ENCODE data around the gene SLC6A19.
"Not testable (repeated sequence)": the region's sequence is repeated elsewhere in the genome, so short reads cannot be mapped to it uniquely, and the experiment has no call there.

SLC6A19 gene

GRCh38 chr5:1247811-1248210, 46.4 kb downstream of the SLC6A19 start:
- DNase-seq = no peak

DNA sequence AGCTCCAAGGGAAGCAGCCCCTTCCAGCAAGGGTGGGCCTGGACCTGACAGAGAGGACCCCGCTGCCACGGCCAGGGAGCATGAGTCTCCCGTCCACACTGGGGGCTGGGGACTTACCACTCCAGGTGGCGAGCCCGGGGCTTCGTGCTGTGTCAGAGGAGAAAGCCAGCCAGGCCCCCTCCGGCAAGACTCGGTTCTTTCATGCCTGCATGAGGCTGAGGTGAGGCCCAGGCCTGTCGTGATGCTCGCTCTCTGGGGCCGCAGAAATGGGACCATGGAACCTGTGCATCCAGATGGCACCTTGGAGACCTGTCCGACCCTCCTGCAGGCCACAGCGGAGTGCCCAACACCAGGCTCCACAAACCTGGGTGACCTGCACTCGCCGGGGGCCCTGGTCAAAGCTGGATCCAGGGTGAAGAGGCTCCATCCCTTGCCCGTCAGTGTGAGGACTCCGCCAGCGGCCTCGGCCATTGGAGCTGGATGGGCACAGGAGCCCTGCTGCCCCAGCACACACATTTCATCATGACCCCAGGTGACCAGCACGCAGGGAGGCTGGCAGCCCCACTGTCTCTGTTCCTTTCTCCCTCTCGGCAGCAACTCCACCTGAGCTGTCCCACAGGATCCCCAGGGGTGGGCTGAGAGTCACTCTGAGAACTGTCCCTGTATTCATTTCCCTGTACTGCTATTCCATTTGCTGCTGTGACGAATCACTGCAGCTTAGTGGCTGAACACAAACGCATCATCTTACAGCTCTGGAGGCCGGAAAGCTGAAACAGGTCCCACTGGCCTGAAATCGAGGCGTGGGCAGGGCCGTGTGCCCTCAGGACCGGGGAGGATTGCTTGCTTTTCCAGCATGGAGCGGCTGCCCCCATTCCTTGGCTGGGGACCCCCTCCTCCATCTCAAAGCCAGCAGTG, 48.2 kb downstream of the SLC6A19 start:
- DNase-seq = no peak

DNA sequence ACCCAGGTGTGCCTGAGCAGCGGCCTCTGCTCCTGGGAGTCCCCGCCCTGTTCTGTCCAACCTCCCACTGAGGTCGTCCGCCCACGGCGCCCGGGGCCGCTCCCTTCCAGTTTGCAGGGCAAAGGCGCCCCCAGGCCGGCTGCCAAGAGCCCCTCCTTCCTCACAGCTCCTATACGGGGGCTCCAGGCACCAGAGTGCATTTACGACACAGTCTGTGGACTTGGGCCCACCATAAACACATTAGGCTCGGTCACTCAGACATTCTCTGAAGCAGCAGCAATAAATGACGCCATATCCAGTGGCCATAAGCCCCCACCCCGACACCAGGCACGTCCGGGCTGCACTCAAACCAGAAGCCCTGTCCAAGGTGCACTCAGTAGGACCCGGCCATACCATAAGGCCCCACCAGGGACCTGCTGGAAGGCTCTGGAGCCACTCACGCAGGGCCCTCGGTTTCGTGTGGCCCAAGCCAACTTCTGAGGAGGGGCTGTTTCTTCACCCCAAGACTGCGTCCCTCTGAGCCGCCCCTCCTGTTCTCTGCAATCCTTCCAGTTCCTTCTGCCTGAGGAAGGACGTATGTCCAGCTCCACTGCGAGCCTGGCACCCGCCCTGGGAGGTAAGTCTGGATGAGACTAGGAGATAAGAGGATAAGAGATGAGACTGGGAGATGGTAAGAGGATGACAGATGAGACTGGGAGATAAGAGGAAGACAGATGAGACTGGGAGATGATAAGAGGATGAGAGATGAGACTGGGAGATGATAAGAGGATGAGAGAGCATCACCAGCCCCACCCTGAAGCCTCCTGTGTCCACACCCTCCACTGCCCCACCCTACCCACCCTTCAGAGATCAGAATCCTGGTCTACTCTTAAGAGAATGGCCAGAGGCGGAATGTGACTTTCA, 50.5 kb downstream of the SLC6A19 start:
- DNase-seq = no peak

DNA sequence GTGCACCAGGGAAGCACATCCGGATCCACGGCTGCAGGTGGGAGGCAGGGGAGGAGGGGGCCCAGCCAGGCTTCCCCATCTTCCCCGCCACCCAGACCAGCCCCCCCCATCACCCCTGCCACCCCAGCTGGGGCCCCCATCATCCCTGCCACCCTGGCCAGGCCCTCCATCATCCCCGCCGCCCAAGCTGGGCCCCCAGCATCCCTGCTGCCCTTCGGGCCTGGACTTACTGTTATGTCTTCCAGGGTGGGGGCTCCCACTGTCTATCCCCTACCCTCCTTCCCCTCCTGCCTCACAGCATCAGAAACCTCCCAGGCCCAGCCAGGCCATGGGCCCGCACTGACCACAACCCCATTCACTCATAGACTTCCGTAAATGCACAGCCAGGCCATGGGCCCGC, 51.3 kb downstream of the SLC6A19 start:
- DNase-seq = no peak

GRCh38 chr5:1253456-1254105, 52.2 kb downstream of the SLC6A19 start:
- DNase-seq = no peak

- DNase-seq = no peak
These were observed 52.8 kb downstream of the SLC6A19 start for GRCh38 chr5:1254196-1254595.

DNA sequence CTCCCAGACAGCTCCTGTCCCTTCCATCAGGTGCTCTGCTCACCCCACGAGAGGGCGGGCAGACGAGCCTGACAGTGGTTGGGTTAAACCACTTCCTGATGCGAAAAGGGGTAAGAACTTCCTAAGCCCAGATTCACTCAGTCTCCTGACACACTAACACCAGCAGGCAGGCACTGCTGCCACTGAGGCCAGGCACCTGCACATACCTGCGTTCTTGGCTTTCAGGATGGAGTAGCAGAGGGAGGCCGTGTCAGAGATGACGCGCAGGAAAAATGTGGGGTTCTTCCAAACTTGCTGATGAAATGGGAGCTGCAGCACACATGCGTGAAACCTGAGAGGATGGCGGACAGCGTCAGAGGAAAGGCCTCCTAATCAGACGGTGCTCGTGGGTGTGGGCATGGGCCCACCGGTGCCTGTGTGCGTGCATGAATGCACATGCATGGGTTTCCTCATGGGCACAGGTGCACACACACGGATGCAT, 53.7 kb downstream of the SLC6A19 start:
- DNase-seq = no peak

DNA sequence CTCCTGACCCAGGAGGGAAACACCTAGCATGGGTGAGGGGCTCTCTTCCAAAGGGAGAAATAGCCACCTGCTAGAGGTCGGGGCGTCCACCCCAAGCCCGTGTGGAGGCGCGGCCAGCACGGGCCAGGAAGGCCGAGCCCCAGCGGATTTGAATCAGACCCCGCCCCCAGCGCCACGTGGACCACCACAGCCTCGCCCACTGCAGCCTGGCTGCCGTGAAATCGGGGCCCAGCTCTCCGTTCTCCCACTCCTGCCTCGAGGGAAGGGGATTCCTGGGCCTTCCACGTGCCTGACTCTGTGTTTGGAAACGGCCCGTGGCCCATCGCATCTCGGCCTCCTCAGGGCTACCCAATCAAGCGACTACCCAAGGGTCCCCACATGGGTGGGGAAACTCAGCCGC, 55.4 kb downstream of the SLC6A19 start:
- no peak for DNase-seq

DNA sequence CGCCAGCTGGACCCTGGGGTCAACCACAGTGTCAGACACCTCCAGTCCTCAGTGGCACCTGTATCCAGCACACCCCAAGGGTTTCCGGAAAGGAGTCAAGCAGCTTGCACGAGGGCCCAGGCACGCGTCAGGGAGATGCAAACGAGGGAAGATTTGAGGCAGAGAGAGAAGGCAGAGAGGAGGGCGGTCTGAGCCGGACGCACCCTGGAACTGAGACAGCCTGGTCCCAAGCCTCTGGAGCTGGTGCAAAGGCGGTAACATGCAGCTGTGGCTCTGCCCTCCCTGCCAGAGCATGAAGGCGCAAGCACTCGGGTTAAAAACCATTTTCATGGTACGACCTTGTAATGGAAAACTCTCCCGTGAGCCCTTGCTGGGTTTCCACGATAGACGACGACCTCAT, 56.0 kb downstream of the SLC6A19 start:
- no peak for DNase-seq

DNA sequence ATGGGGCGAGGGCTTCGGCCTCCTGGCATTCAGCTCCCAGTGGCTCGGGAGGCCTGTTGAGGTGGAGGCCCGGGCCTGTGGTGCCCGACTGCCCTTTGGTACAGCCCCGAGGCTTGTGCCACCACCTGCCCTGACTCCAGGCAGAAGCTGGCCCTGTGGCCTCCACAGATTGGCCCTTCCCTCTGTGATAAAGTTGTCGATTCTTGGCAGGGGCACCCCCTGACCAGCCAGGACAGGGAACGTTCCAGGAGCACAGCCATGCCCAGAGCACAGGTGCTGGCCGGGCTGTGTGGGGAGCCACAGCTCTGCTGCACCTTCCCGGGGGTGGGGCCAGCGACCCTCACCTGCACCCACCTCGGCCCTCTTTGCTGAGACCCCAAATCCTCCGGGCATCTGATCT, 56.4 kb downstream of the SLC6A19 start:
- no peak for DNase-seq

DNA sequence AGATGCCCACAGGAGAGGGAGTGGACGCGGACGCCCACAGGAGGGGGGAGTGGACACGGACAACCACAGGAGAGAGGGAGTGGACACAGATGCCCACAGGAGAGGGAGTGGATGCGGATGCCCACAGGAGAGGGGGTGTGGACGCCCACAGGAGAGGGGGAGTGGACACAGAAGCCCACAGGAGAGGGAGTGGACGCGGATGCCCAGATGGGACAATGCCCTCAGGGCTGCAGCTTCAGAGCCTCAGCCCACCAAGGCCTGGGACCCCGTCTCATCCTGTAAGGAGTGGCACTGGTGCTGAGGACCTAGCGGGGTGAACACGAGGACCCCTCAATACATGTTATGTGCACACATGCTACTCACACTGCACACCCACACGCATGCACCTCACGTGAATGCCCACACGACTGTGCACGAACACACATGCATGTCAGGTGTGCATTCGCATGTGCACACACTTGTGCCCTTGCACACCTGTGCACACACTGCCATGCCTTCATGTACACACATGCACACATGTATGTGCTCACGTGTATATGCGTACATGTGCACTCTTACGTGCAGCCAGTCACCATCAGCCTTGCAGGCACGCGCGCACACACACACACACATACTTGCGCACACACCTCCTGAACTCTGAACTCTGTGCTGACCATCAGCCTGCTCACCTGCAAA, 58.5 kb downstream of the SLC6A19 start:
- DNase-seq = no peak

DNA sequence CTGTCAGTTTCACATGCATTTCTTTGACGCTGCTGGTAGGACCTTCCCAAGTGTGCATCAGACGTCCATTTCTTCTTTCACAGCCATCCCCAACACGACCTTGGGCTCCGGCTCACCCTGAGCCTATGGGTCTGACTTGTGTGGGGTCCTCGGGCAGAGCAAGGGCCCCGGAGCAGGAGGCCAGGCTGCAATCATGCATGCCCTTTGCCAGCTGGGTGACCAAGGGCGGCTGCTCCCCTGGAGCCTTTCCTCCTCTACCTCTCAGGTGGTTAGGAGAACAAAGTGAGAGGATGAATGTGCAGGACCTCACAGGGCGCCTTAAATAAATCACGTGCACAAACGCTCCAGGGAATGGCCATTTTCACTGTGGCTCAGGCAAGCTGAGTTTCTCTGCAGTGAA, 60.2 kb downstream of the SLC6A19 start:
- DNase-seq = no peak

DNA sequence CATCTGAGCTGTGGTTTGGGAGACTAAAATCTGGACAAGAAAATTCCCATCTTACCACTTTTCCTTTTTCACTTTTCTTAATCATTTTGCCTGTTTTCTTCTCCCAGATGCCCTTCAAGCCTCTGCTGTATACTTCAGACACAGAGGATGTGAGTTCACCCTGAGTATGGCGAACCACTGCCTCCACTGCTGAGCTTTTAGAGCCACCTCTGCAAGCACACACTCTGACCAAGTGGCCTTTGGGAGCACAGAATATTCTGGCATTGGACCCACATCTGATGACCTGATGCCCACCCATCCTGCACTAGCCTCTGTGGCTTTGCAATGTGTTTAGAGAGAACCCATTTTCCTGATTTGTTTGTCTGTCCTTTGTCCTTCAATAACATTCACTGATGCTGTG, 61.0 kb downstream of the SLC6A19 start:
- no peak for DNase-seq

GRCh38 chr5:1264211-1264610, 62.8 kb downstream of the SLC6A19 start:
- DNase-seq = no peak

GRCh38 chr5:1265026-1265425, 63.6 kb downstream of the SLC6A19 start:
- no peak for DNase-seq

- no peak for DNase-seq
These were observed 64.4 kb downstream of the SLC6A19 start for GRCh38 chr5:1265461-1266455.

DNA sequence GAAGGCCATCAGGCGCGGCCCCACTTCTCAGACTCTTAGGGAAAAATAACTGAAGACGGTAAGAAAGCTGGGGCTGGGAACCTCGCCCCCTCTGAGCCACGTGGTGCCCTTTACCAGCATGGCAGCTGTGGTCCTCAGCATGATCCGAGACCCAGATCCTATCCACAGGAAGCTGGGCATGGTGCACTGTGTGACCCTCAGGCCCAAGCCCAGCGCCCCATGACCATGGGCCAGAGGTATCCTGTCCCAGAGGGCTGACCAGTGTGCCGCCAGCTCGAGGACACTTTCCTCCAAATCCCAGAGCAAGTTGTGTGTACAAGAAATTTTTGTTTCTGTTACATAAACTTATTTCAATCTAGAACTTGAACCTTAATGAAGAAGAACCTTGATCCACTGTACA, 65.4 kb downstream of the SLC6A19 start:
- DNase-seq = no peak

DNA sequence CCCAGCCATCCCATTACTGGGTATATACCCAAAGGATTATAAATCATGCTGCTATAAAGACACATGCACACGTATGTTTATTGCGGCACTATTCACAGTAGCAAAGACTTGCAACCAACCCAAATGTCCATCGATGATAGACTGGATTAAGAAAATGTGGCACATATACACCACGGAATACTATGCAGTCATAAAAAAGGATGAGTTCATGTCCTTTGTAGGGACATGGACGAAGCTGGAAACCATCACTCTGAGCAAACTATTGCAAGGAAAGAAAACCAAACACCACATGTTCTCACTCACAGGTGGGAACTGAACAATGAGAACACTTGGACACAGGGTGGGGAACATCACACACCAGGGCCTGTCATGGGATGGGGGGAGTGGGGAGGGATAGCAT, 66.1 kb downstream of the SLC6A19 start:
- not testable (repeated sequence) for DNase-seq

DNA sequence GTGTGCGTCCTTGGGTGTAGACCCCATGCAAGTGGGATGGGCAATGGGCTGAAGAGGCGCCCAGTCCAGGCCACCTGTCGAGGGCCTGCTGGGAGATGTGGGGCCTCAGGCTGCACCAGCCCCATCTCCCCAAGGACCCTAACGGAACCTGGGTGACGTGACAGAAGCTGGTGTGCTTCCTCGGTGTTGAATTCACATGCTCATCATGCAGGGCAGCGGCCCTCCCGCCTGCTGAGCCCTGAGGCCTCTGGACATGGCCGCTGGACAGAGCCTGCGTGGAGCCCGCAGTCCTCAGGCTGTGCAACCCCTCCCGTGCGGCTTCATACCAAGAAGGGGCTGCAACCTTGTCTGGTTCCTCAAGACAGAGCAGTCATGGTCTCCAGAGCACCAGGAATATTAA, 66.7 kb downstream of the SLC6A19 start:
- no peak for DNase-seq

DNA sequence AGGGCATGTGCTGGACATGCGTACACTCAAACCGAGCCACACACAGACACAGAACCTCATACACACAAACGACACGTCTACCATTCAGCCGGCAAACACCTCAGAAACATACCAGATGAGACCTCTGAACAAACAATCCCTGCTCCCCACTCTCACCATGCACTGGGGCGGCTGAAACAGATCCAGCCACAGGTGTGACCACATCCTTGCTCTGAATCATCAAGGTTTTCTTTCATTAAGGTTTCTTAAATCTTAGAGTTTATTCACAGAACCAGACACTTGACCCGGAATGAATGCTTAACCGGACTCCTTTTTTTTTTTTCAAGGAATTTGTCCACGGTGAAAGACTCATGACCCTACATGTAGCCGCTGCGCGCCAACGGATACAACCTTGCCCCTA, 67.3 kb downstream of the SLC6A19 start:
- no peak for DNase-seq

GRCh38 chr5:1270426-1270825, 69.0 kb downstream of the SLC6A19 start:
- no peak for DNase-seq

Measured in NCI-H774 (cell line).